Endothelial cell (in vitro differentiated cells): Measurements from ENCODE around the gene PROM2. TPM values are rescaled to one million over a fixed set of nuclear protein-coding genes. Genes with fewer than 3 reads are reported as not detected.

Experiments used
- DNase-seq: peaks from one replicate; pipeline ENCODE4 v3.0.0; 2021; ENCODE audit warnings: low spot score
- H3K27ac Mint-ChIP-seq: one replicate; pipeline ENCODE4 v1.8.0; 2021; ENCODE audit warnings: mixed read lengths, inconsistent platforms; ENCODE audit not compliant: unreplicated experiment
- H3K27me3 Mint-ChIP-seq: one replicate; pipeline ENCODE4 v1.8.0; 2021; ENCODE audit warnings: mild to moderate bottlenecking, moderate library complexity, mixed read lengths, inconsistent platforms; ENCODE audit not compliant: unreplicated experiment
- H3K36me3 Mint-ChIP-seq: one replicate; pipeline ENCODE4 v1.8.0; 2021; ENCODE audit warnings: mild to moderate bottlenecking, low read depth, mixed read lengths, inconsistent platforms; ENCODE audit not compliant: unreplicated experiment
- H3K4me1 Mint-ChIP-seq: one replicate; pipeline ENCODE4 v1.8.0; 2021; ENCODE audit warnings: mild to moderate bottlenecking, mixed read lengths, inconsistent platforms; ENCODE audit not compliant: unreplicated experiment
- H3K4me3 Mint-ChIP-seq: one replicate; pipeline ENCODE4 v1.8.0; 2021; ENCODE audit warnings: mild to moderate bottlenecking, mixed read lengths, inconsistent platforms; ENCODE audit not compliant: unreplicated experiment
- H3K9me3 Mint-ChIP-seq: one replicate; pipeline ENCODE4 v1.8.0; 2021; ENCODE audit warnings: mixed read lengths, inconsistent platforms; ENCODE audit not compliant: unreplicated experiment
- CTCF ChIP-seq: fragments of 200-600 bp; sonication (generic); IDR thresholded peaks from one replicate; pipeline ENCODE4 v1.5.0; 2021; ENCODE audit warnings: antibody characterized with exemption; ENCODE audit not compliant: unreplicated experiment
- total RNA-seq: library from RNA; stranded (reverse); fragmentation: NEBNext Ultra II Directional; extraction: Animal tissue kit (Norgen Biotek cat#: 25700); gene quantifications from one replicate; pipeline ENCODE4 v1.2.1, GENCODE V29; 2021; ENCODE audit not compliant: unreplicated experiment

The PROM2 gene
- total RNA-seq, 1 donor from 2014 or later: 0.62 TPM

DNA sequence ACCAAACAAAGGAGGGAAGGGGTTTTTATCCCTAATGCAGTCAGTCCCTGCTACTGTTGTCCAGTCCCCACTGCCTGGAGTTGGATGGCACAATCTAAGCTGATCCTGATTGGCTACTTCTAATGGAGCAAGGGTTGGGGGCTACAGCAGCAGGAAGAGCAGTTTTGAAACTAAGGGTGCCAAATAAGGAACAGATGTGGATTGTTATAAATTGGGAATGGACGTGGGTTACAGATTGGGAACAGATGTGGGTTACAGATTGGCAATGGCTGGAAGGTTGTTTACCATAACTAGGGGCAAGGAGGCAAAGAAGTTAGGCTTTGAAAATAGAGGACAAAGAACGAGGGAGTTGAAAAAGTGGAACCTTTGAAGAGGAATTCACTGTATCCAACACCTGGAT lies 16.0 kb upstream of the PROM2 start:
- no peak for DNase-seq
- H3K27me3 Mint-ChIP-seq: peaks cover 7% of the 10 kb centered on the region
- H3K9me3 Mint-ChIP-seq: no peaks in the 10 kb centered on the region
- H3K4me3 Mint-ChIP-seq: peak overlapping the region; percentile 56
- H3K36me3 Mint-ChIP-seq: peaks cover 14% of the 10 kb centered on the region
- peaks cover 10% of the 10 kb centered on the region for H3K4me1 Mint-ChIP-seq
- no peak overlapping the region for H3K27ac Mint-ChIP-seq
- no peak for TF ChIP-seq CTCF

DNA sequence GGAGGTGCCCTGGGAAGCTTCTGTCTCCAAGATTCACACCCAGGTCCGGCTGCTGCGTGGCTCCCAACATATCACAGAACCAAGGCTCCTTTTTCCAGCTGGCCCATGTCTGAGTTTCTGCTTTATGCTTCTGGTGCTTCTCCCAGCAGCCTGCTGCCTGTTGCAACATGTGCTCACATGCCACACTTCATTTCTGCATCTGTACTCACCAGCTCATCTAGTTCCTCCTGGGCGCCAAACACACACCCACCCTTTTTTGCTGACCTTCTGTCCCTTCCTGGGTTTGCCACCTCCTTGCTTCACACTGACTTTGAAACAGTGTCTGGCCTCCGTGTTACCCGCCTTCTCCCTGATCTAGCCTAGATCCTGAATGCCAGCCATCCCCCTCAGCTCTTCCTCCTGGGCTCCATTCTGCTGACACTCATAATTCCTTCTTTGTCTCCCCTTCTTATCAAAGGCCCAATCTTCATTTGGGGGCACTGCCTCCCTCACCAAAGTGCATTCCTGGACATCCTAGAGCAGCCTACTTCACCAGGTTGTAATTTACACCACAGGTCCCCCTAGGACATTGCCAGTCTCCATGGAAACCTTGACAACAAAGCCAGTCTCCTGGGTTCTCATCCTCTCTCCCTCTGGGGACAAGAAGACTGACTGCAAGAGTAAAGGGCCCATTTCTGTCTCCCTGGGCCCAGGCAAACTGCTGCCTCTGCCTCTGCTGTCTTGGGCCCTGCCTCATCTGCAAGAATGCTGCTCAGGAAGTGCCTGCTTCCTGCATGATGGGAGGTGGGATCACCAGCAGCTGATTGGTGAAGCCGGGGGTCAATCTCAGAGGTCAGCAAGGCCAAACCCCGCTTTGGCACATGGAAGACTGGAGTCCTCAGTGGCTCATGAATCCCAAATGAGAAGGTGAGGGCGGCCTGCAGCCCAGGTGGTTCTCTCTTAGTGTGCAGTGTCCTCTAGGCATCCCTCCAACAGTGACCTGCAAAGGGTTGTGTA lies 13.9 kb upstream of the PROM2 start:
- Mint-ChIP-seq H3K4me1 (peaks cover 10% of the 10 kb centered on the region), H3K9me3 (no peaks in the 10 kb centered on the region), H3K36me3 (peaks cover 14% of the 10 kb centered on the region), H3K27ac (peak overlapping the region; percentile 7), H3K4me3 (no peak overlapping the region), H3K27me3 (peaks cover 7% of the 10 kb centered on the region)
- TF ChIP-seq CTCF: no peak
- no peak for DNase-seq

- no peak overlapping the region for H3K4me3 Mint-ChIP-seq
These were observed 12.6 kb upstream of the PROM2 start for GRCh38 chr2:95261602-95262001.

GRCh38 chr2:95262896-95263542 lies 11.2 kb upstream of the PROM2 start:
- no peak for TF ChIP-seq CTCF
- Mint-ChIP-seq H3K27ac (no peak overlapping the region), H3K9me3 (no peaks in the 10 kb centered on the region), H3K4me3 (no peak overlapping the region), H3K27me3 (peaks cover 7% of the 10 kb centered on the region), H3K36me3 (peaks cover 14% of the 10 kb centered on the region), H3K4me1 (peaks cover 10% of the 10 kb centered on the region)
- no peak for DNase-seq

More at GRCh38 chr2:95261602-95262001, 12.6 kb upstream of the PROM2 start:
- H3K36me3 Mint-ChIP-seq: peaks cover 14% of the 10 kb centered on the region
- peaks cover 10% of the 10 kb centered on the region for H3K4me1 Mint-ChIP-seq
- H3K27ac Mint-ChIP-seq: no peak overlapping the region
- TF ChIP-seq CTCF: no peak
- H3K9me3 Mint-ChIP-seq: no peaks in the 10 kb centered on the region
- no peak for DNase-seq
- peaks cover 7% of the 10 kb centered on the region for H3K27me3 Mint-ChIP-seq
